Tibial nerve (tissue), 4 donors: ENCODE data around the gene GRID1.

ENCODE experiments used
- CTCF ChIP-seq, 5 experiments: fragments of 200-600 bp in 3 of 5; fragments of 450-650 bp in 2 of 5; sonication (generic) in 3 of 5; IDR thresholded peaks; one replicate each; pipeline ENCODE4 v1.5.1; 2016 to 2019; ENCODE audit warnings: antibody characterized with exemption in 5 of 5, mild to moderate bottlenecking in 3 of 5, moderate library complexity in 2 of 5
- EP300 ChIP-seq, 2 donors: sonication (generic); formaldehyde crosslinking; IDR thresholded peaks; one replicate each; pipeline ENCODE4 v1.6.1; 2017; ENCODE audit warnings: antibody characterized with exemption in 2 of 2, mild to moderate bottlenecking in 1 of 2
- POLR2A ChIP-seq, 2 donors: fragments of 450-650 bp; IDR thresholded peaks; one replicate each; pipeline ENCODE4 v1.6.1; 2017; ENCODE audit warnings: antibody characterized with exemption in 2 of 2, mild to moderate bottlenecking in 2 of 2, moderate library complexity in 2 of 2

- TF ChIP-seq CTCF (IDR thresholded peaks at IDR 0.05) (no peak), EP300 (IDR thresholded peaks at IDR 0.05) (no peak), POLR2A (IDR thresholded peaks at IDR 0.05) (no peak)
Measured at GRCh38 chr10:86234541-86235270, 131.9 kb downstream of the GRID1 start.
